GM12874 (cell line): ENCODE measurements around the gene TMEM170A.

ENCODE experiments used
- TF ChIP-seq, protein P1 (sequence below): IDR thresholded peaks from 2 replicates; pipeline ENCODE4 v1.5.1; 2011; ENCODE audit warnings: low read depth, mild to moderate bottlenecking, control low read depth, low read length, moderate library complexity; ENCODE audit not compliant: insufficient read depth

The TMEM170A gene

DNA sequence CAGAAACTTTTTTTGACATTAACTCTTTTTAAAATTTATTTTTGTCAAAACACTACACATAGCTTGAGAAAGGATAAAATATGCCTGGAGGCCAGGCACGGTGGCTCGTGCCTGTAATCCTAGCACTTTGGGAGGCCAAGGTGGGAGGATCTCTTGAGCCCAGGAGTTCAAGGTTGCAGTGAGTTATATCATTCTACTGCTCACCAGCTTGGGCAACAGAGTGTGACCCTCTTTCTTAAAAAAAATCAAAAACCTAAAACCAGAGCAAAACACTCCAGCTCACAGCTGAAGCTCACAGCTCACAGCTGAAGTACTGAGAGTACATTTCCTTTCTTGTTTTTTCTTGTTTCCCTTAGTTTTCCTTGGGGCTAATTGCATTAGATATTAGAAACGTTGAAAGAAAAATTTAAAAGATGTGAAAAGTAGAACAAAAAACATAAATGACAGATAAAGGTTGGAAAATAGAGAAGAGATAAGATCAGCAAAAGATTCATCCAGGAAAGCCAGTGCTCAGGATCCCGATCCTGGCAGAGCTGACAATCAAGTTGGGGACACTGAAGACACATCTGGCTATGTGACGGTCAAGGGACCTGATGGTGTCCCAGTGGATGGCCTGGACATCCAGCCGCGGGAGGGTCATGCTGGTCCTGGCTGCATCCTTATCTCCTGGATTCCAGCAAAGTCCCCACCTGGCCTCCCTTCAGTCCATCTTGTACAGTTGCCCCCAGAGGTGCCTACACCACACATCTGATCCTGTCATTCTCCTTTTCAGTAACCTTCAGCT is 20.9 kb upstream of the TMEM170A start:
- TF ChIP-seq, protein P1, sequence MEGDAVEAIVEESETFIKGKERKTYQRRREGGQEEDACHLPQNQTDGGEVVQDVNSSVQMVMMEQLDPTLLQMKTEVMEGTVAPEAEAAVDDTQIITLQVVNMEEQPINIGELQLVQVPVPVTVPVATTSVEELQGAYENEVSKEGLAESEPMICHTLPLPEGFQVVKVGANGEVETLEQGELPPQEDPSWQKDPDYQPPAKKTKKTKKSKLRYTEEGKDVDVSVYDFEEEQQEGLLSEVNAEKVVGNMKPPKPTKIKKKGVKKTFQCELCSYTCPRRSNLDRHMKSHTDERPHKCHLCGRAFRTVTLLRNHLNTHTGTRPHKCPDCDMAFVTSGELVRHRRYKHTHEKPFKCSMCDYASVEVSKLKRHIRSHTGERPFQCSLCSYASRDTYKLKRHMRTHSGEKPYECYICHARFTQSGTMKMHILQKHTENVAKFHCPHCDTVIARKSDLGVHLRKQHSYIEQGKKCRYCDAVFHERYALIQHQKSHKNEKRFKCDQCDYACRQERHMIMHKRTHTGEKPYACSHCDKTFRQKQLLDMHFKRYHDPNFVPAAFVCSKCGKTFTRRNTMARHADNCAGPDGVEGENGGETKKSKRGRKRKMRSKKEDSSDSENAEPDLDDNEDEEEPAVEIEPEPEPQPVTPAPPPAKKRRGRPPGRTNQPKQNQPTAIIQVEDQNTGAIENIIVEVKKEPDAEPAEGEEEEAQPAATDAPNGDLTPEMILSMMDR = no peak

DNA sequence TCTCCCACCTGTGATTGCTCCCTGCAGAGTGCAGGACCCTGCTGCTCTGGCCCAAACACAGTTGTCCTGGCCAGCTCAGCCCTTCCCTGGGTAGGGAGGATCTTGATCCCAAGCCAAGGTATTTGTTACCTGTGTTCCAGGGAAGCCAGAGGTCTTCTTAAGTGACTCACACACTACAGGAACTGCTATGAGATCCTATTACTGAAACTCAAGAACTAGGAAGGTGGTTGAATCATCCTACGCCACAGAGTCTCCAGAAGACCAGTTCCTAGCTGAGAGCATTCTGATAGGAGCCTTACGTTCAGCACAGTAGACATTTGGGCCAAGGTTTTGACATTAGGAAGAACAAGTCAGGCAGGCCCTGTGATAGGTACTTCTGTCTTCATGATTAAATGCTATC is 18.7 kb upstream of the TMEM170A start:
- TF ChIP-seq, protein P1 = no peak

DNA sequence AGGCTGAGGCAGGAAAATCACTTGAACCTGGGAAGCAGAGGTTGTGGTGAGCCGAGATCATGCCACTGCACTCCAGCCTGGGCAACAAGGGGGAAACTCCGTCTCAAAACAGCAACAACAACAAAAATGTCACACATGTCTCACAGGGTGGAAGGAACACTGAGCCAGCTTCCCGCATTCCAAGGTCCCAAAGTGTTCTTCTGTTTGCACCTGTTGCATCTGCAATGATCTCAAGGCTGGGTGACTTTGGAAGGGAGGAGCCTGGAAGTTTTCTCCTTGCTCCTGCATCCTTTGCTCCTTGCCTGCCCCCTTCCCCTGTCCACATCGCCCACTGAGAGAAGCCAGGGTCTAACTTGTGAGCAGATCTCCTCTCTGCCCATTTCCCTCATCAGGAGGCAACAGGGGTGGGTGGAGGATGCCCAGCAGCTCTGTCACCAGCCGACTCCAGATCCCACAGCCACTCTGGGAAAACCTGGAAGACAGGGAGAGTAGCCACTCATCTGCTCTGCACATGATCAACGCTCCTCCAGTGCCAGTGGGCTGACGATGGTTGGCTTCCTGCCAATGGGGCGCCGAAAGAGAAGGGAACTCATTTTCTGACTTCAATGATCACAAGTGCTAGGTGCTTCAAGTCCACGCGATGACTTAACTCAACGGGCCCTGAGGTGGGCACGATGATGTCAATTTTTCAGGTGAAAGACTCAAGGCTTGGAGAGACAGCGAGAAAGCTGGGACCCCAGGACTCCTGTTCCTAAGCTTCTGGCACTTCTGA is 18.1 kb upstream of the TMEM170A start:
- TF ChIP-seq, protein P1 = no peak

DNA sequence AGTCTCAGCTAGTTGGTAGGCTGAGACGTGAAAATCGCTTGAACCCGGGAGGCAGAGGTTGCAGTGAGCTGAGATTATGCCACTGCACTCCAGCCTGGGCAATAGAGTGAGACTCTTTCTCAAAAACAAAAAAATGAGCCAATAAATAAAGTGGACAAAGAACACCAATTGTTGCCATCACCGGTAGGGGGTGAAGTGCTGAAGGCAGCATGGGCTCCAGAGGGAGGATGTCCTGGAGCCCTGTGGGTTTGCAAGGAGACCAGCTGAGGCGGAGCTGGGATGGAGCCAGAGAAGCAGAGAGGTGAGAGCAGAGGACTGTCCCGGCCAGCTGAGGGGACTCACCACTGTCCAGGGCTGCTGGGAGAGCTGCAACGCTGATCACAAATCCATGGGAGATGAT is 17.0 kb upstream of the TMEM170A start:
- TF ChIP-seq, protein P1 = no peak

GRCh38 chr16:75479421-75479990 is 15.0 kb upstream of the TMEM170A start:
- TF ChIP-seq, protein P1 = no peak

DNA sequence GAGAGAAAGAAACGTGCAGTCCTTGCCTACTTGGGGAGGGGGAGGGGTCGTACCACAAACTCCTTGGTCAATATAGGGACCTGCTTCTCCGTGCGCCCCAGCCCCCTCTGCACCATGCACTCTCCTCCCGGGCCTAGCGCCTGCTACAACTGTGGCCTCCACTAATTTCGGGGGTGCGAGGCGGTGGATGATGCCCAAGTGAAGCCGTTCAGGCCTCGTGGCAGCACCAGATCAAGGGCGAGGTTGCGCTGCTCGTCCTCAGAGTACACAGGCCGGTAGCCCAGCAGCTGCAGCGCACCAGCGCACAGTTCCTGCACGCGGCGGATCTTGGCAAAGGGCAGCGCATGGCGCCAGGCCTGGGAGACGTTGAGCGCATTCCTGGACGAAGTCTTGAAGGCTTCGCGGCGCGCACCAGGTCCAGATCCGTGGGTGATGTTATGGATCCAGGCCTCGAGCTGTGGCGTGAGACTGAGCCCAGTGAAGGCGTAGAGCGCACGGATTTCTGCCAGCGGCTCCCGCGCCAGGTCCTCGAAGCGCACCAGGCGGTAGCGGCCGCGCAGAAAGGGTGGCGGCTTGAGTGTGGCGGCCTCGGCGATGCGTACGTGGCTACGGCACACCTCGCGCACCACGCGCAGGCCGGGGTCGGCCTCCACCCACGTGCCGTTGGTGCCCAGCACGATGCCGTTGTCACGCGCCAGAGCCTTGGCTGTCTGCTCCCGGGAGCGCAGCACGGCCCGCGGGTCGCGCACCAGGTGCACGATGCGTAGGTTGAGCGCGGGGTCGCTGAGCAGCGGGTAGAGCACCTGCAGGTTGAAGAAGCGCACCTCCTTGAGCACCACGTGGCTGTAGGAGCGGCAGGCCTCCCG is 14.2 kb upstream of the TMEM170A start:
- TF ChIP-seq, protein P1 = no peak
